Prostate gland (tissue), 2 donors: ENCODE results near the gene MFAP3L. TPM values are rescaled to one million over a fixed set of nuclear protein-coding genes. Genes with fewer than 3 reads are reported as not detected.

Experiments
- DNase-seq: peaks from one replicate; pipeline ENCODE4 v3.0.0-alpha.2; 2019; ENCODE audit warnings: low spot score
- H3K27ac ChIP-seq, 2 donors: fragments of 200-600 bp; sonication (generic); 2 replicates each; pipeline ENCODE4 v1.5.1; 2017 to 2019
- H3K27me3 ChIP-seq: fragments of 200-600 bp; sonication (generic); replicated peaks from 2 replicates; pipeline ENCODE4 v1.5.1; 2019; ENCODE audit not compliant: insufficient read depth
- H3K36me3 ChIP-seq, 2 donors: fragments of 200-600 bp; sonication (generic); 1 replicate in 1 of 2; 2 replicates in 1 of 2; pipeline versions ENCODE4 v1.5.1 to v1.8.1; 2017 to 2019
- H3K4me1 ChIP-seq: fragments of 200-600 bp; sonication (generic); replicated peaks from 2 replicates; pipeline ENCODE4 v1.5.1; 2019
- H3K4me3 ChIP-seq, 2 donors: fragments of 200-600 bp; sonication (generic); 2 replicates each; pipeline ENCODE4 v1.5.1; 2017 to 2019
- H3K9me3 ChIP-seq: fragments of 200-600 bp; sonication (generic); 2 replicates; pipeline ENCODE4 v1.5.1; 2017
- POLR2A ChIP-seq: fragments of 450-650 bp; IDR thresholded peaks from one replicate; pipeline ENCODE4 v1.6.1; 2016; ENCODE audit warnings: antibody characterized with exemption, mild to moderate bottlenecking
- POLR2AphosphoS5 ChIP-seq: sonication (generic); formaldehyde crosslinking; IDR thresholded peaks from one replicate; pipeline ENCODE4 v1.6.1; 2017; ENCODE audit warnings: antibody characterized with exemption
- WGBS: methylation state at CpG from one replicate; pipeline ENCODE4 v1.1.5; 2018; 5-methylcytosine and 5-hydroxymethylcytosine counted together
- intact Hi-C: fragments of 100-400 bp; cut with DNase I; formaldehyde crosslinking; loops from one replicate; pipeline ENCODE4 v1.14.2; 2022
- total RNA-seq, 2 donors: library from RNA; depleted of rRNA; stranded (reverse); fragments of >200 nt; gene quantifications; one replicate each; pipeline ENCODE4 v1.1.0, GENCODE V29; 2016
- TF ChIP-seq, protein P1 (sequence below), 4 experiments: fragments of 200-600 bp in 2 of 4; fragments of 450-650 bp in 2 of 4; sonication (generic) in 2 of 4; IDR thresholded peaks; 1 replicate in 3 of 4; 2 replicates in 1 of 4; pipeline ENCODE4 v1.5.1; 2016 to 2019; ENCODE audit warnings: antibody characterized with exemption in 4 of 4, mild to moderate bottlenecking in 2 of 4, moderate library complexity in 2 of 4

The MFAP3L gene
- total RNA-seq, 2 donors from 2014 or later = 10.0 to 32.2 TPM

DNA sequence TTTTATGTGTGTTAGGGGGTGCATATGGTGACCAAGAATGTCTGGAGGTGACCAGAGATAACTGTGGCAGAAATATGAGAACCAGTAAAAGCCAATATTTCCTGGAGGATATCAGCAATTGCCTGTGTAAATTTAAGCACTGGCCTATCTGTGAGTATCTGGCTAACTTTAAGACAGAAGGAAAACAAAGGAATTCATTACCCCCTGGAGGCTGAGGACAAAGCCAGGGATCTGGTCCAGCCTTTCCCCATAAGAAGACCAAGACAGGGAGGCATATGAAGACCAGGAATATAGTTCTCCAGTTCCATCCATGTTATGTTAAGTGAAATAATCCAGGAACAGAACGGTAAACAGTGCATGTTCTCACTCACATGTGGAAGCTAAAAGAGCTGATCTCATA, 49.2 kb downstream of the MFAP3L start:
- WGBS = 49% methylated on average over 1 of the region's 1 CpG
- no peaks in the 10 kb centered on the region for H3K9me3 ChIP-seq
- H3K4me3 ChIP-seq = no peak overlapping the region
- intact Hi-C loops = no loop called here
- H3K36me3 ChIP-seq = no peaks in the 10 kb centered on the region
- H3K4me1 ChIP-seq = no peaks in the 10 kb centered on the region
- H3K27me3 ChIP-seq = no peaks in the 10 kb centered on the region
- no peak for DNase-seq
- no peak overlapping the region for H3K27ac ChIP-seq
- TF ChIP-seq POLR2A (no peak), POLR2AphosphoS5 (no peak)
- TF ChIP-seq, protein P1, sequence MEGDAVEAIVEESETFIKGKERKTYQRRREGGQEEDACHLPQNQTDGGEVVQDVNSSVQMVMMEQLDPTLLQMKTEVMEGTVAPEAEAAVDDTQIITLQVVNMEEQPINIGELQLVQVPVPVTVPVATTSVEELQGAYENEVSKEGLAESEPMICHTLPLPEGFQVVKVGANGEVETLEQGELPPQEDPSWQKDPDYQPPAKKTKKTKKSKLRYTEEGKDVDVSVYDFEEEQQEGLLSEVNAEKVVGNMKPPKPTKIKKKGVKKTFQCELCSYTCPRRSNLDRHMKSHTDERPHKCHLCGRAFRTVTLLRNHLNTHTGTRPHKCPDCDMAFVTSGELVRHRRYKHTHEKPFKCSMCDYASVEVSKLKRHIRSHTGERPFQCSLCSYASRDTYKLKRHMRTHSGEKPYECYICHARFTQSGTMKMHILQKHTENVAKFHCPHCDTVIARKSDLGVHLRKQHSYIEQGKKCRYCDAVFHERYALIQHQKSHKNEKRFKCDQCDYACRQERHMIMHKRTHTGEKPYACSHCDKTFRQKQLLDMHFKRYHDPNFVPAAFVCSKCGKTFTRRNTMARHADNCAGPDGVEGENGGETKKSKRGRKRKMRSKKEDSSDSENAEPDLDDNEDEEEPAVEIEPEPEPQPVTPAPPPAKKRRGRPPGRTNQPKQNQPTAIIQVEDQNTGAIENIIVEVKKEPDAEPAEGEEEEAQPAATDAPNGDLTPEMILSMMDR (IDR thresholded peaks at IDR 0.05) = no peak

GRCh38 chr4:169975838-169976796, 50.1 kb downstream of the MFAP3L start:
- Histone ChIP-seq H3K27me3 (no peaks in the 10 kb centered on the region), H3K4me1 (no peaks in the 10 kb centered on the region), H3K27ac (no peak overlapping the region), H3K9me3 (no peaks in the 10 kb centered on the region), H3K4me3 (no peak overlapping the region), H3K36me3 (no peaks in the 10 kb centered on the region)
- DNase-seq = no peak
- TF ChIP-seq, protein P1 (IDR thresholded peaks at IDR 0.05) = no peak
- TF ChIP-seq POLR2AphosphoS5 (no peak), POLR2A (no peak)
- 76% methylated on average over 14 of the region's 14 CpGs for WGBS
- intact Hi-C loops = no loop called here

DNA sequence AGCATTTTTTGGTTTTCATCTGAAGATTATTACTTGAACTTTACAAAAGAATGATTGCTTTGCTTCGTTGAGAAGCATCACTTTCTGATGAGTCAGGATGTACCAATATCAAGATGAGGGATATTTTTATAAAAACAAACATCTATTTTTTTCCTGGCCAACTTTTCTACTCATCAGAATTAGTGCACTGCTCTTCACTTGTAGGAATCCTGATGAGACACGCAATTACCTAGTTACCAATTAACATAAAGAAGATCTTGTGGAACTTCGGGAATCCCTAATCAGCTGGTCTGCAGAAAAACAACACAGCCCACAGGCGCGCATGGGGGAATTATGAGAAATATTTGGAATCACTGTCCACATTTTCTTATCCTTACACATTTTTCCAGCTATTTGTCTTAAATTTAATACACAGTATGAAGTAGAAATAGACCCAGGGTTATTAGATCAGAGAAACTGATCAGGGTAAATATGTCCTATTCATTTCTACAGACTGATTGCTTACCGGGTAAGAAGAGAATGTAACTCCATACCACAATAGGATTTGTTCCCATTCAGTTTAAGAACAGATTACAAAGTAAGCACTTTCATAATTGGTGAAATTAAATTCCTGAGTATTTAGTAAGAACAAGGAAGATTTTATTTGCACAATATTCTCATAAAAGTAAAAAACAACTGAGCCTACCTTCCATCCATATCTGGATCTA, 50.9 kb downstream of the MFAP3L start:
- WGBS = 78% methylated on average over 6 of the region's 6 CpGs
- no peaks in the 10 kb centered on the region for H3K9me3 ChIP-seq
- TF ChIP-seq POLR2AphosphoS5 = no peak

DNA sequence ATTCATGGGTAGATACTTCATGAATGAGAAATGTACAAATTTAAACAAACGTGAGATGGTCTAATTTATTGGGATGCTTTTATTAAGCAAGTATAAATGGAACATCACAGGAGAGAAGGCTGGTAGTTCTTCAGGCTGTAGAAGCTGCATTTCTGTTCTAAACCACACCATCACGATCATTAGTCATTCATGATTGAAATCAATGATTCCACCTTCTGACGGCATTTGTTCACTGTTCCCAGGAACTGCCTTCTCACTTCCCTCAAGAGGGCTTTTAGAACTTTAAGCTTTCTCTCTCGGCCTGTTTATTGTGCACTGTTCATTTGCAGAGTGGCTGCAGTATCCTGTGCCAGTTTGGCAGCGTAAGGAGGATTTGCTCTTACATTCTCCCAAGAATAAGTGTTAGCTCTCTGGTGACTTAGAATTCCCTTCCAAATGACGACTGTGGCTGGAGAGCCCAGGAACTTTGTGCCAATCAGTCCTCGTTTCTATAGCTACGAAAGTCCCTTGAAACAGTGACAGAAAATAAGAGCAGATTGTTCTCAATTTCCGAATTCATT, 54.7 kb downstream of the MFAP3L start:
- intact Hi-C loops = no loop called here
- TF ChIP-seq, protein P1 (IDR thresholded peaks at IDR 0.05) = no peak
- no peak for TF ChIP-seq POLR2A
- no peak for TF ChIP-seq POLR2AphosphoS5
- DNase-seq = no peak
- H3K27ac ChIP-seq = no peak overlapping the region
- H3K27me3 ChIP-seq = no peaks in the 10 kb centered on the region
- H3K4me1 ChIP-seq = no peaks in the 10 kb centered on the region
- WGBS = 47% methylated on average over 9 of the region's 9 CpGs
- H3K36me3 ChIP-seq = no peaks in the 10 kb centered on the region
- no peaks in the 10 kb centered on the region for H3K9me3 ChIP-seq
- no peak overlapping the region for H3K4me3 ChIP-seq

More for the DNA sequence above, 50.9 kb downstream of the MFAP3L start:
- intact Hi-C loops = no loop called here
- no peaks in the 10 kb centered on the region for H3K27me3 ChIP-seq
- no peaks in the 10 kb centered on the region for H3K36me3 ChIP-seq
- H3K4me1 ChIP-seq = no peaks in the 10 kb centered on the region
- no peak for DNase-seq
- no peak overlapping the region for H3K4me3 ChIP-seq
- no peak overlapping the region for H3K27ac ChIP-seq

GRCh38 chr4:169968999-169969398, 57.2 kb downstream of the MFAP3L start:
- intact Hi-C loops = no loop called here
- Histone ChIP-seq H3K27ac (no peak overlapping the region), H3K4me3 (no peak overlapping the region), H3K36me3 (no peaks in the 10 kb centered on the region), H3K27me3 (no peaks in the 10 kb centered on the region), H3K9me3 (no peaks in the 10 kb centered on the region), H3K4me1 (no peaks in the 10 kb centered on the region)
- DNase-seq = no peak
- TF ChIP-seq POLR2AphosphoS5 = no peak
- WGBS = 80% methylated on average over 2 of the region's 2 CpGs
